ENCODE data around the gene BICD2.

The BICD2 gene

GRCh38 chr9:92710368-92710767 lies 54.3 kb downstream of the BICD2 start:
- Histone ChIP-seq H3K79me1 (ENCODE audit: low read depth, low read length) (no peaks in the 10 kb centered on the region), H3K4me1 (ENCODE audit: control insufficient read depth in 2 of 2, insufficient read depth in 1 of 2, low read depth in 1 of 2, low read length in 2 of 2) (no peaks in the 10 kb centered on the region), H3K4me2 (ENCODE audit: insufficient read depth, low read length, poor library complexity, severe bottlenecking) (no peak overlapping the region), H4K8ac (ENCODE audit: low read depth, low read length) (no peak overlapping the region), H2BK5ac (ENCODE audit: low read length) (no peak overlapping the region), H3K9me3 (replicated peaks in 1 of 2; ENCODE audit: control insufficient read depth in 2 of 2, insufficient read depth in 1 of 2, low read depth in 1 of 2, low read length in 2 of 2) (no peaks in the 10 kb centered on the region), H3K18ac (ENCODE audit: low read length) (no peak overlapping the region), H3K4ac (ENCODE audit: low read length) (no peak overlapping the region), H2BK12ac (ENCODE audit: low read length) (no peak overlapping the region), H3K36me3 (replicated peaks in 1 of 2; ENCODE audit: control insufficient read depth in 2 of 2, insufficient read depth in 2 of 2, low read length in 2 of 2) (peaks cover 27 to 66% of the 10 kb centered on the region in 2 donors), H2BK15ac (ENCODE audit: low read length) (no peak overlapping the region), H2BK120ac (ENCODE audit: low read depth, low read length) (no peak overlapping the region), H3K27me3 (ENCODE audit: control insufficient read depth in 3 of 3, insufficient read depth in 3 of 3, low read depth in 1 of 3, low read length in 3 of 3) (no peaks in the 10 kb centered on the region), H3K9ac (ENCODE audit: low read depth, low read length, poor library complexity) (no peak overlapping the region), H3K27ac (replicated peaks; ENCODE audit: low read length) (no peak overlapping the region), H3K23ac (ENCODE audit: low read depth, low read length, poor library complexity) (no peak overlapping the region), H3K14ac (ENCODE audit: low read length) (no peak overlapping the region), H4K91ac (ENCODE audit: low read depth, low read length, poor library complexity) (no peak overlapping the region), H3K4me3 (ENCODE audit: low read length in 2 of 2) (no peak overlapping the region), H2AK5ac (ENCODE audit: low read depth, low read length) (no peak overlapping the region), H2AFZ (ENCODE audit: low read length) (no peak overlapping the region)
- WGBS, 2 donors (ENCODE audit: extremely low coverage in 2 of 2, insufficient read length in 2 of 2, insufficient replicate concordance in 1 of 2) = no CpG with 5 or more reads among the region's 3 CpGs
- DNase-seq (ENCODE audit: low spot score) = no peak

GRCh38 chr9:92709954-92710353 lies 54.7 kb downstream of the BICD2 start:
- no peak overlapping the region for H4K91ac ChIP-seq (ENCODE audit: low read depth, low read length, poor library complexity)
- H2AK5ac ChIP-seq (ENCODE audit: low read depth, low read length) = no peak overlapping the region
- no peak overlapping the region for H3K9ac ChIP-seq (ENCODE audit: low read depth, low read length, poor library complexity)
- H3K27ac ChIP-seq (replicated peaks; ENCODE audit: low read length) = no peak overlapping the region
- H3K4me3 ChIP-seq (ENCODE audit: low read length in 2 of 2) = no peak overlapping the region
- H3K79me1 ChIP-seq (ENCODE audit: low read depth, low read length) = no peaks in the 10 kb centered on the region
- no CpG with 5 or more reads among the region's 3 CpGs for WGBS, 2 donors (ENCODE audit: extremely low coverage in 2 of 2, insufficient read length in 2 of 2, insufficient replicate concordance in 1 of 2)
- no peaks in the 10 kb centered on the region for H3K4me1 ChIP-seq (ENCODE audit: control insufficient read depth in 2 of 2, insufficient read depth in 1 of 2, low read depth in 1 of 2, low read length in 2 of 2)
- DNase-seq (ENCODE audit: low spot score) = no peak
- H3K4me2 ChIP-seq (ENCODE audit: insufficient read depth, low read length, poor library complexity, severe bottlenecking) = no peak overlapping the region
- H3K4ac ChIP-seq (ENCODE audit: low read length) = no peak overlapping the region
- H3K36me3 ChIP-seq (replicated peaks in 1 of 2; ENCODE audit: control insufficient read depth in 2 of 2, insufficient read depth in 2 of 2, low read length in 2 of 2) = peaks cover 23 to 62% of the 10 kb centered on the region in 2 donors
- no peak overlapping the region for H2BK12ac ChIP-seq (ENCODE audit: low read length)
- no peak overlapping the region for H2BK5ac ChIP-seq (ENCODE audit: low read length)
- H3K9me3 ChIP-seq (replicated peaks in 1 of 2; ENCODE audit: control insufficient read depth in 2 of 2, insufficient read depth in 1 of 2, low read depth in 1 of 2, low read length in 2 of 2) = no peaks in the 10 kb centered on the region
- H3K14ac ChIP-seq (ENCODE audit: low read length) = no peak overlapping the region
- H2AFZ ChIP-seq (ENCODE audit: low read length) = no peak overlapping the region
- no peaks in the 10 kb centered on the region for H3K27me3 ChIP-seq (ENCODE audit: control insufficient read depth in 3 of 3, insufficient read depth in 3 of 3, low read depth in 1 of 3, low read length in 3 of 3)
- H2BK15ac ChIP-seq (ENCODE audit: low read length) = no peak overlapping the region
- H3K18ac ChIP-seq (ENCODE audit: low read length) = no peak overlapping the region
- H2BK120ac ChIP-seq (ENCODE audit: low read depth, low read length) = no peak overlapping the region
- H4K8ac ChIP-seq (ENCODE audit: low read depth, low read length) = no peak overlapping the region
- H3K23ac ChIP-seq (ENCODE audit: low read depth, low read length, poor library complexity) = no peak overlapping the region

GRCh38 chr9:92709240-92709639 lies 55.4 kb downstream of the BICD2 start:
- peaks cover 19 to 54% of the 10 kb centered on the region in 2 donors for H3K36me3 ChIP-seq (replicated peaks in 1 of 2; ENCODE audit: control insufficient read depth in 2 of 2, insufficient read depth in 2 of 2, low read length in 2 of 2)
- no peak overlapping the region for H3K9ac ChIP-seq (ENCODE audit: low read depth, low read length, poor library complexity)
- no peak overlapping the region for H2BK12ac ChIP-seq (ENCODE audit: low read length)
- no peak overlapping the region for H2BK120ac ChIP-seq (ENCODE audit: low read depth, low read length)
- no peak overlapping the region for H4K8ac ChIP-seq (ENCODE audit: low read depth, low read length)
- DNase-seq (ENCODE audit: low spot score) = no peak
- H3K18ac ChIP-seq (ENCODE audit: low read length) = no peak overlapping the region
- no peak overlapping the region for H2BK15ac ChIP-seq (ENCODE audit: low read length)
- H3K4me3 ChIP-seq (ENCODE audit: low read length in 2 of 2) = no peak overlapping the region
- no peak overlapping the region for H3K23ac ChIP-seq (ENCODE audit: low read depth, low read length, poor library complexity)
- no peak overlapping the region for H2AK5ac ChIP-seq (ENCODE audit: low read depth, low read length)
- H3K4me2 ChIP-seq (ENCODE audit: insufficient read depth, low read length, poor library complexity, severe bottlenecking) = no peak overlapping the region
- no peaks in the 10 kb centered on the region for H3K9me3 ChIP-seq (replicated peaks in 1 of 2; ENCODE audit: control insufficient read depth in 2 of 2, insufficient read depth in 1 of 2, low read depth in 1 of 2, low read length in 2 of 2)
- no peak overlapping the region for H3K14ac ChIP-seq (ENCODE audit: low read length)
- H2AFZ ChIP-seq (ENCODE audit: low read length) = no peak overlapping the region
- H4K91ac ChIP-seq (ENCODE audit: low read depth, low read length, poor library complexity) = no peak overlapping the region
- H2BK5ac ChIP-seq (ENCODE audit: low read length) = no peak overlapping the region
- H3K4ac ChIP-seq (ENCODE audit: low read length) = no peak overlapping the region
- H3K4me1 ChIP-seq (ENCODE audit: control insufficient read depth in 2 of 2, insufficient read depth in 1 of 2, low read depth in 1 of 2, low read length in 2 of 2) = no peaks in the 10 kb centered on the region
- H3K79me1 ChIP-seq (ENCODE audit: low read depth, low read length) = no peaks in the 10 kb centered on the region
- no peaks in the 10 kb centered on the region for H3K27me3 ChIP-seq (ENCODE audit: control insufficient read depth in 3 of 3, insufficient read depth in 3 of 3, low read depth in 1 of 3, low read length in 3 of 3)
- no peak overlapping the region for H3K27ac ChIP-seq (replicated peaks; ENCODE audit: low read length)

GRCh38 chr9:92707530-92707929 lies 57.1 kb downstream of the BICD2 start:
- no peak overlapping the region for H3K23ac ChIP-seq (ENCODE audit: low read depth, low read length, poor library complexity)
- H3K36me3 ChIP-seq (replicated peaks in 1 of 2; ENCODE audit: control insufficient read depth in 2 of 2, insufficient read depth in 2 of 2, low read length in 2 of 2) = peaks cover 11 to 37% of the 10 kb centered on the region in 2 donors
- H2BK5ac ChIP-seq (ENCODE audit: low read length) = no peak overlapping the region
- no peak overlapping the region for H2AFZ ChIP-seq (ENCODE audit: low read length)
- H3K9ac ChIP-seq (ENCODE audit: low read depth, low read length, poor library complexity) = no peak overlapping the region
- H3K14ac ChIP-seq (ENCODE audit: low read length) = no peak overlapping the region
- H3K4me2 ChIP-seq (ENCODE audit: insufficient read depth, low read length, poor library complexity, severe bottlenecking) = no peak overlapping the region
- H3K9me3 ChIP-seq (replicated peaks in 1 of 2; ENCODE audit: control insufficient read depth in 2 of 2, insufficient read depth in 1 of 2, low read depth in 1 of 2, low read length in 2 of 2) = no peaks in the 10 kb centered on the region
- no peaks in the 10 kb centered on the region for H3K79me1 ChIP-seq (ENCODE audit: low read depth, low read length)
- H3K27me3 ChIP-seq (ENCODE audit: control insufficient read depth in 3 of 3, insufficient read depth in 3 of 3, low read depth in 1 of 3, low read length in 3 of 3) = no peaks in the 10 kb centered on the region
- H4K91ac ChIP-seq (ENCODE audit: low read depth, low read length, poor library complexity) = no peak overlapping the region
- no peaks in the 10 kb centered on the region for H3K4me1 ChIP-seq (ENCODE audit: control insufficient read depth in 2 of 2, insufficient read depth in 1 of 2, low read depth in 1 of 2, low read length in 2 of 2)
- H3K18ac ChIP-seq (ENCODE audit: low read length) = no peak overlapping the region
- H3K27ac ChIP-seq (replicated peaks; ENCODE audit: low read length) = no peak overlapping the region
- H4K8ac ChIP-seq (ENCODE audit: low read depth, low read length) = no peak overlapping the region
- H3K4ac ChIP-seq (ENCODE audit: low read length) = no peak overlapping the region
- H2AK5ac ChIP-seq (ENCODE audit: low read depth, low read length) = no peak overlapping the region
- DNase-seq (ENCODE audit: low spot score) = no peak
- H2BK120ac ChIP-seq (ENCODE audit: low read depth, low read length) = no peak overlapping the region
- no peak overlapping the region for H2BK12ac ChIP-seq (ENCODE audit: low read length)
- H3K4me3 ChIP-seq (ENCODE audit: low read length in 2 of 2) = no peak overlapping the region
- H2BK15ac ChIP-seq (ENCODE audit: low read length) = no peak overlapping the region

All from neuronal stem cell (in vitro differentiated cells).